Raji (cell line): Measurements from ENCODE around the gene GNG12.

Source experiments
- POLR2A ChIP-seq: IDR thresholded peaks from 2 replicates; pipeline ENCODE4 v1.6.1; 2011; ENCODE audit warnings: low read depth, low read length, control low read depth; ENCODE audit not compliant: insufficient read depth

GNG12 gene

DNA sequence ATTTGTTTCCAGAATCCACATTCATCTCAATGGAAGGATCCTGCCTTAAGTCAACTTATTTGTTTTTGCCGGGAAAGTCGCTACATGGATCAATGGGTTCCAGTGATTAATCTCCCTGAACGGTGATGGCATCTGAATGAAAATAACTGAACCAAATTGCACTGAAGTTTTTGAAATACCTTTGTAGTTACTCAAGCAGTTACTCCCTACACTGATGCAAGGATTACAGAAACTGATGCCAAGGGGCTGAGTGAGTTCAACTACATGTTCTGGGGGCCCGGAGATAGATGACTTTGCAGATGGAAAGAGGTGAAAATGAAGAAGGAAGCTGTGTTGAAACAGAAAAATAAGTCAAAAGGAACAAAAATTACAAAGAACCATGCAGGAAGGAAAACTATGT, 145.6 kb downstream of the GNG12 start:
- no peak for TF ChIP-seq POLR2A

DNA sequence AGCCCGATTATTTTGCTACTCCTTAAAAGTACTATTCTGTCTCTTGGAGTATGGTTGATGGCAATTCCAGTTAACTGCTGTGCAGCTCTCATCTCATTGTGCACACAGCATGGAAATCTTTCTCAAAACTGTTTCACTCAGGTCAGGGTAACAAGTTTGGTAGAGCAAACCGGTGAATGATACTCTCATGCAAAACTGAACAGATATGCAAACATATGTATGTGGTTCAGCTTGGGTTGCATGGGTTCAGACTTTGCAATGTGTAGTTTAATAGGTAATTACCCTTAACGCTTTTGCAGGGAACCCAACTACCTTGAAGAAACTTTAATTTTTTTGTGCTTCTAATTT, 146.1 kb downstream of the GNG12 start:
- TF ChIP-seq POLR2A, result peak; percentile 54; the same call in 1 of the 2 replicates

DNA sequence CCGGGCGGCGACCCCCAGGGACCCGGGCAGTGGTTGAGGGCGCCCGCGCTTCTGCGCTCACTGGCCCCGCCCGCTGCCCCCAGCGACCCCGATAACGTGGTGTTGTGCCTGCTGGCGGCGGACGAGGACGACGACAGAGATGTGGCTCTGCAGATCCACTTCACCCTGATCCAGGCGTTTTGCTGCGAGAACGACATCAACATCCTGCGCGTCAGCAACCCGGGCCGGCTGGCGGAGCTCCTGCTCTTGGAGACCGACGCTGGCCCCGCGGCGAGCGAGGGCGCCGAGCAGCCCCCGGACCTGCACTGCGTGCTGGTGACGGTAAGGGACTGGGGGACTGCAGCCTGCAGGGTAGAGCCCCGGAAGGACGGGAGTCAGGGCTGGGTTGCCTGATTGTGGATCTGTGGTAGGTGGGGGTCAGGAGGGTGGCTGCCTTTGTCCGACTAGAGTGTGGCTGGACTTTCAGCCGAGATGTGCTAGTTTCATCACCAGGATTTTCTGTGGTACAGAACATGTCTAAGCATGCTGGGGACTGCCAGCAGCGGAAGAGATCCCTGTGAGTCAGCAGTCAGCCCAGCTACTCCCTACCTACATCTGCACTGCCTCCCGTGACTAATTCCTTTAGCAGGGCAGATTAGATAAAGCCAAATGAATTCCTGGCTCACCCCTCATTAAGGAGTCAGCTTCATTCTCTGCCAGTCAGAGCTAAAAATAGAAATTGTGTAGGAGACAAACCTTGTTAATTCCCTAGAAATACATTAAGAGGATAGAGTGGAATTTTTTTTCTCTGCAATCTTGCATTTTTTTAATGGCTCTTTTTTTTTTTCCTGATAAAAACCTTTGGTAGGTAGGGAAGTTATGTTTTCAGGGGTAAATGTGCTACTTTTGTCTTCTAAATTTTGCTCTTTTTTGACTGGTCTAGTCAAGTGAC, 146.7 kb downstream of the GNG12 start:
- no peak; the same call in 1 of the 2 replicates for TF ChIP-seq POLR2A

DNA sequence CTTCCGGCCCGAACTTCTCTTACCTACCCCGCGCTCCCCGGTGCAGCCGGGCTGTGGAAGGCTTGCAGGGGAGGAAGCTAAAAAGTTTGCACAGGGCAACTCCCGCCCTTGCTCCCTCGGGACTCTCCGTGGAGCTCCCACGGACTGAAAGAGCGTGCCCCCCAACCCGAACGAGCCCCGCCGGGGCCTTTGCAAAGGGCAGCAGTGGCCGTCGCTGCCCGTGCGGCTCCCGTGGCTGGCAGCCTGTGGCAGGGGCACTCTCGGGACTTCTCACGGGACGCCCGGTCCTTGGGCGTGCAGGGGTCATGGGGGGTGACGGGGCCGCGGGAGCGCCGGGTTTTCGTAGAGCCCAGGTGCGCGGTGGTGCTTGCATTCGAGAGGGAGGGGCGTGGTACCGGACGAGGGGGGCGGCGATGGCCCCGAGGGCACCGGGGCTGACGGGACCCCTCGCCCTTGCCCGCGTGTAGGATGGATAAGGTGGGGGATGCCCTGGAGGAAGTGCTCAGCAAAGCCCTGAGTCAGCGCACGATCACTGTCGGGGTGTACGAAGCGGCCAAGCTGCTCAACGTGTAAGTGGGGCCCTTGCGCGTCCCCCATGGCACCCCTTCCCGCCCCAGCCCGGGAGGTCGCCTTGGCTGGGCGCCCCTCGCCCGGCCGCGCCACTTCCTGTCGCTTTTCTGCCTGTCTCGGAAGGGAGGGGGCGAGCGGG, 147.6 kb downstream of the GNG12 start:
- TF ChIP-seq POLR2A, result peak; percentile 42; the same call in 1 of the 2 replicates

DNA sequence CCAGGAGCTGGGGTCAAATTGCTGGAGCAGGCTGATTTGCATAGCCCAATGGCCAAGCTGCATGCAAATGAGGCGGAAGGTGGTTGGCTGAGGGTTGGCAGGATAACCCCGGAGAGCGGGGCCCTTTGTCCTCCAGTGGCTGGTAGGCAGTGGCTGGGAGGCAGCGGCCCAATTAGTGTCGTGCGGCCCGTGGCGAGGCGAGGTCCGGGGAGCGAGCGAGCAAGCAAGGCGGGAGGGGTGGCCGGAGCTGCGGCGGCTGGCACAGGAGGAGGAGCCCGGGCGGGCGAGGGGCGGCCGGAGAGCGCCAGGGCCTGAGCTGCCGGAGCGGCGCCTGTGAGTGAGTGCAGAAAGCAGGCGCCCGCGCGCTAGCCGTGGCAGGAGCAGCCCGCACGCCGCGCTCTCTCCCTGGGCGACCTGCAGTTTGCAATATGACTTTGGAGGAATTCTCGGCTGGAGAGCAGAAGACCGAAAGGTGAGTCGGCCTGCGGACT, 148.2 kb downstream of the GNG12 start, which contains the start of gene GADD45A:
Gene GADD45A, plus strand, starts transcription at position 135 of the 491 bp plus-strand sequence. Its CDS starts 294 bp downstream, at position 429.
- peak; percentile 100 for TF ChIP-seq POLR2A

DNA sequence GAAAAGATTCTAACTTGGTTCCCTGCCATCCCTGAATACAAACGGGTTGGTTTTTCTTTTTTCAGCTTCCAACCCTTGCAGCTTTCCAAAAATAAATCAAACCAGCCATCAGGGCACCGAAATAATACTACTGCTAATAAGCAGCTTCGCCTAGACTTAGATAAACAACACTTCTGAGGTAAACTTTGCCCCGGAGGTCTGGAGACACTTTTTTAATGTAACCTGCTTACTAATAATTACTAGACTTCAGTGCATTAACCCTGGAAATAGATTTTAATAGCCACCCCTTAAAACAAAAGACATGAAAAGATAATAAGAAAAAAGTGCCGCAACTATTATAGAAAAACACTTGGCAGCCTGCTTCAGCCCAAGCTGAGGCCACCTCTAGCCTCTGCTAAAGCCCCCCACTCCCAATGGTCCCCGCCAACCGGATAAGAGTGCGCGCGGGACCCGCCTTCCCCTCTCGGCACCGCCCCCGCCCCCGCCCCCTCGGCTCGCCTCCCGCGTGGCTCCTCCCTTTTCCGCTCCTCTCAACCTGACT, 148.7 kb downstream of the GNG12 start:
- TF ChIP-seq POLR2A, result no peak

DNA sequence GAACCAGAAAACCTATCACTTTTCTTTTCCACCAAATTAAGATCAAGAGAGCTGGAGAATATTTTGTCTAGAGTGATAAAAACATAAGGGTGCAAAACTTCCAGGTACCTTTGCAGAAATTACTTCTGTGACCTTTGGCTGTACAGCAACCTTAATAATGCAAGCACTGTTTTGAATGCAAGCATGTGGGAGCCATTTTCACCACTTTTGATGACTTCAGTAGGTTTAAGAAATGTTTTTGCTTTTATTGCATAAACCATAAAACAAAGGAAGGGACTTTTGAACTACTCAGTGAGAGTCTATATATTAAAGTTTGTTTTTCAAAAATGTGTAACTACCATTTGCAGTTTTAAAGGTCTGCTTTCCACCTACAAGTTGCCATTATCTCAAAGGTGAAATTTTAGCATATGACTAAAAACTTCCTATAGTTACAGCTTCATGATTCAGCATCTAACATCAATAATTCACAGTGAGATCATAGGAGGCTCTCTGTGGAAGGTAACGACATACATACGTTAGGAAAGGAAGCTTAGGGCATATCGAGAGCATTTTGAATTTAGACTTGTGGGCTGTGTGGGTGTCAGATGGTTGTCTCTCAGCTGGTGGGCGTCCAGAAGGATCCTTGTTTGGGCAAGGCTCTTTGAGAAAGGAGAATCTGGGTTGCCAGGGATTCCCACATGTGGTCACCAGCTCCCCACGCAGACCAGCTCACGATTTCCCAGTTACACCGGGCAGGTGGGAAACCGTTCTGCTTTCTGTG, 149.3 kb downstream of the GNG12 start:
- no peak for TF ChIP-seq POLR2A

DNA sequence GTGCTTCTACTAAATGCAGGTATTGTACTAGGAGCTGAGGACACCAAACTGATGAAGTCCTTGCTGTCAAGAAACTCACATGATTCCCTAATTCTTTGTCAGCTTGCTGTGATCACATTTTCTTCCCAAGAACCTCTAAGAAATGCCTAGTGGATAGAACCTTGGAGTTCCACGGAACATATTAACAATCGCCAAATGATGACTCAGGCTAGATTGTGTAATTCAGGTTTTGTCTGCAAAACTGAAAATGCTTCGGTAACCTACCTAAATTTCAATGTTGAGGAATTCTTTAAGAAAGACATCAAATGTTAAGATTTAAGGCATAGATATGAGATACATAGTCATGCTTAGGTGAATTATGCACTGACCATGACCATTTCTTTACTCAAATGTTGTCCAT, 150.0 kb downstream of the GNG12 start:
- TF ChIP-seq POLR2A, result no peak

DNA sequence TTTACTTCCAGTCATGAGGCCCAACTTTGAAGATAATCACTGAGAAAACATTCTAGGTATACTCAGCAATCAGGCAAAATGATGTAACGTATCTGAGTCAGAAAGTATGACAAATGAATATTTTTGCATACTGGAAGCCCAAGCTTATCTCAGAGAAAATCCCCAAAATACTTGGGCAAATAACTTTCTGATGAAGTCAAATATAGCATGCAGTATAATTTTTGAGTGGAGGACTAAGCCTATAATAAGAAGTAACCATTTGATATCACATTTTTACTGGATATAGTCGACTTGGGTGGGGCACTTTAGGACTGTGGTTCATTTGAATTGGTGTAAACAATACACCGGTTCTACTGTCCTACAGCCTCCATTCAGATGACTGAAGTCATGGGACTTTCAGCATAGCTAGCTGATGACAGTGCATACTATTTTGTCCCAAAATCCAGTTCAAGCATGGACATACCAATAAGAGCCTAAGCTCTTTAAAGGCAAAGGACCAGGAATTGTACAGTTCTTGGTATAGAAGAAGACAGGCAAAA, 150.5 kb downstream of the GNG12 start:
- no peak for TF ChIP-seq POLR2A

DNA sequence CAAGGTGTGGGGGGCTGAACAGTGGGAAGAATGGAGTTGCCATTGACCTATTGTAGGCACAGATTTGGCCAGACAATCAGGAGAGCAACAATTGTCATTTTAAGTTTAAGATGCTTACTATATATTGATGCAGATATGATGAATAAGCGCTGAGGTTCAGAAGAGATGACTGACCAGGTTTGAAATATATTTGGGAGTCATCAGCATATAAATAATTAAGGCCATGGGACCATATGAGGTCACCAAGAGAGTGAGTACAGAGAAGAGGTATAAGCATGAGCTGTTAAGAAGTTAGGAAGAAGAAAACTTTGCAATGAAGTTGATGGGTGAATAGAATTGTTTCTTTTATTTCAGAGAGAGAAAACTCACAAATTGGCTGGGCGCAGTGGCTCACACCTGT, 152.8 kb downstream of the GNG12 start:
- TF ChIP-seq POLR2A, result no peak

DNA sequence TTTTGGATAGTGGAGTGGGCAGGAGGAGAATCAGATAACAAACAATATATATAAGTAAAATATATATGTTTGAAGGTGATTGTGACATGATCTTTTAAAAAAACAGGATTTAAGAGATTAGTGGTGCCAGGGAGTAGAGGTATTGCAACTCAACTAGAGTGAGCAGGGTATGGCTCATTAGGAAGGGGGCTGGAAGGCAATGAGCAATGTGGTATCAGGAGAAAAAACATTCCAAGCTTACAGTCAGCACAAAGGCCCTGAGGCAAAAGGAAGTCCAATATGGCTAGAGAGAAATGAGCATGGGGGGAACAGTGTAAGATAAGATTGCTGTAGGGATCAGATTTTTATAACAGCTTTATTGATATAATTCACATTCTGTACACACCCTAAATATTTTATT, 153.6 kb downstream of the GNG12 start:
- no peak for TF ChIP-seq POLR2A

DNA sequence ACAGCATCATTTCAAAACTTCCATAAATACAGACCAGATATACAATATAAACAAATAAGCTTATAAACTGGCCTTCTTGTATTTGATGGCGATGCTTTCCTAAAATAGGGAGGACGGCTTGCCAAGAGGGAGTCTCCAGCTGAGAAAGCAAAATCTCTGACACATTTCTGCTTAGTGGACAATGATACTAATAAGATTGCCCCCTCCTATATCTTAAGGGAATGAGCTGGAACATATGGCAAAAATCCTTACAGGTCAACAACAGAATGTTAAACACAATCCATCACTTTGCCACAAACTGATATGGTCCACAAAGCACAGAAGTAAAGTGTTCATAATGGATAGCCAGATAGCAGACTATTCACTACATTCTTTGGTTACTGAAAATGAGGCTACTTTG, 155.3 kb downstream of the GNG12 start:
- no peak for TF ChIP-seq POLR2A

DNA sequence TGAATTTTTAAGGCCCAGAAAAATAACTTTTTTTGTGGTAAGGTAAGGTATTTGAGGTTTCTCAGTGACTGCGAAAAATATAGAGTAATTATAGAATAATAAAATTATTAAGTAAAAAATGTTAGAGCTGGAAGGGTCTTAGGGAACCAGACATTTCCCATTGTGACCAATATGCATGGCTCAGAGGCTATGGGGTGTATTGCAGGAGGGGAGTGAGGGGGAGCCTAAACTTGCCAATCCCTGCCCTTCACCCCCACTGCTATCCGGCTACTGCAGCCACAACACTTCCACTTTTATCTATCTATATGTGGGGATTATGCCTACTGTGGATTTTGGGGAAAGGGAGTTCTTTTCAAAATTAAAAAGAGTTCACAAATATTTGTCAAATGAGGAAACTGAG, 155.9 kb downstream of the GNG12 start:
- TF ChIP-seq POLR2A, result no peak

DNA sequence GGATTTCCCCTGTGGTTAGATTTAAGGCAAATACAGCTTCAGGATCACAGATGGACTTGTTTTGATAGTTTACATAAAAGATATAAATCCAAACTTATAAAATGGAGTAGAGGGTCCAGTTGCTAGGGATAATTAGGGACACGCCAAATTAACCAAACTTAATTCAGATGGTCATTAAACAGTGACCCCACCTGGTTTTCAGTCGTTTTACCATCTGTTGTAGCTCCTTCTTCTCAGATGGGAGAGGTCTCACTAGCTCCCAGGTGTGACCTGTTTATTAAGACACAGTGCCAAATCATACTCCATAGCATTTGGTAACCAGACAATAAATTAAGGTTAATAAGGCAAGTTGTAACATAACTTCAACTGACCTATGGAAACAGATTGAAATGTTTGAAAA, 156.3 kb downstream of the GNG12 start:
- no peak for TF ChIP-seq POLR2A

DNA sequence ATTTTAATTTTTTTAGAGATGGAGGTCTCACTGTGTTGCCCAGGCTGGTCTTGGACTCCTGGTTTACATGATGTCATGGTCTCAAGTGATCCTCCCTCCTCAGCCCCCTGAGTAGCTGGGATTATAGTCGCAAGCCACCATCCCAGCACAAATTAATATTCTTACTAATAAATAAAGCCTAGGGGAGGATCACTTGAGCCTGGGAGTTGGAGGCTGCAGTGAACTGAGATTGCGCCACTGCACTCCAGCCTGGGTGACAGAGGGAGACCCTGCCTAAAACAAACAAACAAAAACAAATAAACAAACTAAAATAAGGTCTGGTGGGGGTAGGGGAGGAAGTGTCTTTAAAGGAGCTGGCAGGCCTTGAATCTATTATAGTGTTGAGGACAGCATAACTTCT, 157.0 kb downstream of the GNG12 start:
- TF ChIP-seq POLR2A, result no peak
